ENCODE measurements around the gene LHFPL6.

LHFPL6 gene

DNA sequence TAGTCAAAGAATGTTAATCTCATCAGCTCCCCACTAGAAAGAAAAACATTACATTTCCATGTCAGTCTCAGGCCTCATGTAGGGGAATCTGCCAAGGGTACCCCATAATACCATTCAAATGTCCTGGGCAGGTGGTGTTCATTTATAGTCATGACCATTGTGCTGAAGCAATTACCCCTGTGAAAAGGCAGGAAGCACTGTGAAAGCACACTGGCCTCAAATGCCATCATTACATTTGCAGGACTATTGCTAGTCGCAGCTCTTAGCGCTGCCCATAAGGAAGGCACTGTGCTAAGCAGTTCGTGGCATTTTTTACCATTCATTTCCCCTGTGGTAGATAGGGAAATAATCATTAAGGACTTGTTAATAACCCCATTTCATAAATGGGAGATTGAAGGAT lies 109.0 kb downstream of the LHFPL6 start:
- no CpG with 5 or more reads among the region's 3 CpGs for WGBS, 2 donors (ENCODE audit: extremely low coverage in 2 of 2, insufficient read length in 2 of 2, insufficient replicate concordance in 1 of 2)
- no peak overlapping the region for H4K91ac ChIP-seq (ENCODE audit: low read depth, low read length, poor library complexity)

DNA sequence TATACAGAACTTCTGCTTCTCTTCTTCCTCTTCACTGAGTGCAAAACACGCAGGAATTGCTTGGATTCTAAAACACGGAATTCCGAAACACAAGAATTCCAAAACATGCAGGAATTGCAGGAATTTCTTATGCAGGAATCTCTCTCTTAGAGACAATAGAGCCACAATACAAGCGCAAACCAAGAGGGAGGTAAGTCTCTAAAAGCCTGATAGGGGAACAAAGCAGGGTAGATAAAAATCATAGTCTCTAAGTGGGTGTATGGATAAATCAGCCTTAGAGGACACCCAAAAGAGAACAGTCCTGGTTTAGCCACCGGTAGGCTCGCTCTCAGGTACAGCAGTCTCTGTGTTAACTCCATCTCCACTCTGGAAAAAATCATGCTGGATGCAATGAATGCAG lies 112.9 kb downstream of the LHFPL6 start:
- Histone ChIP-seq H3K9ac (ENCODE audit: low read depth, low read length, poor library complexity) (no peak overlapping the region), H2BK5ac (ENCODE audit: low read length) (no peak overlapping the region), H3K14ac (ENCODE audit: low read length) (no peak overlapping the region), H3K18ac (ENCODE audit: low read length) (no peak overlapping the region), H2BK120ac (ENCODE audit: low read depth, low read length) (no peak overlapping the region), H2AK5ac (ENCODE audit: low read depth, low read length) (no peak overlapping the region), H3K79me1 (ENCODE audit: low read depth, low read length) (no peaks in the 10 kb centered on the region), H3K36me3 (replicated peaks in 1 of 2; ENCODE audit: control insufficient read depth in 2 of 2, insufficient read depth in 2 of 2, low read length in 2 of 2) (peaks cover 0 to 6% of the 10 kb centered on the region in 2 donors), H3K23ac (ENCODE audit: low read depth, low read length, poor library complexity) (no peak overlapping the region), H3K27me3 (ENCODE audit: control insufficient read depth in 3 of 3, insufficient read depth in 3 of 3, low read depth in 1 of 3, low read length in 3 of 3) (no peaks in the 10 kb centered on the region), H3K4me2 (ENCODE audit: insufficient read depth, low read length, poor library complexity, severe bottlenecking) (no peak overlapping the region), H3K27ac (replicated peaks; ENCODE audit: low read length) (peak overlapping the region; percentile 66), H2BK15ac (ENCODE audit: low read length) (no peak overlapping the region), H4K91ac (ENCODE audit: low read depth, low read length, poor library complexity) (no peak overlapping the region), H3K4me3 (ENCODE audit: low read length in 2 of 2) (no peak overlapping the region), H3K9me3 (replicated peaks in 1 of 2; ENCODE audit: control insufficient read depth in 2 of 2, insufficient read depth in 1 of 2, low read depth in 1 of 2, low read length in 2 of 2) (no peaks in the 10 kb centered on the region), H4K8ac (ENCODE audit: low read depth, low read length) (no peak overlapping the region), H2AFZ (ENCODE audit: low read length) (no peak overlapping the region), H3K4me1 (ENCODE audit: control insufficient read depth in 2 of 2, insufficient read depth in 1 of 2, low read depth in 1 of 2, low read length in 2 of 2) (peaks cover 19 to 40% of the 10 kb centered on the region in 2 donors), H3K4ac (ENCODE audit: low read length) (no peak overlapping the region), H2BK12ac (ENCODE audit: low read length) (no peak overlapping the region)
- no CpG with 5 or more reads among the region's 6 CpGs for WGBS, 2 donors (ENCODE audit: extremely low coverage in 2 of 2, insufficient read length in 2 of 2, insufficient replicate concordance in 1 of 2)
- peak; percentile 52 for DNase-seq (ENCODE audit: low spot score)

More for the DNA sequence above, 109.0 kb downstream of the LHFPL6 start:
- H3K27ac ChIP-seq (replicated peaks; ENCODE audit: low read length), result peak overlapping the region; percentile 28
- no peak overlapping the region for H3K14ac ChIP-seq (ENCODE audit: low read length)
- no peak overlapping the region for H2BK15ac ChIP-seq (ENCODE audit: low read length)
- DNase-seq (ENCODE audit: low spot score), result no peak
- no peaks in the 10 kb centered on the region for H3K79me1 ChIP-seq (ENCODE audit: low read depth, low read length)
- H2BK5ac ChIP-seq (ENCODE audit: low read length), result no peak overlapping the region
- no peak overlapping the region for H3K4ac ChIP-seq (ENCODE audit: low read length)
- peaks cover 31 to 41% of the 10 kb centered on the region in 2 donors for H3K4me1 ChIP-seq (ENCODE audit: control insufficient read depth in 2 of 2, insufficient read depth in 1 of 2, low read depth in 1 of 2, low read length in 2 of 2)
- H3K4me3 ChIP-seq (ENCODE audit: low read length in 2 of 2), result no peak overlapping the region
- H2BK12ac ChIP-seq (ENCODE audit: low read length), result no peak overlapping the region
- H3K9ac ChIP-seq (ENCODE audit: low read depth, low read length, poor library complexity), result no peak overlapping the region
- H2BK120ac ChIP-seq (ENCODE audit: low read depth, low read length), result no peak overlapping the region
- peaks cover 0 to 3% of the 10 kb centered on the region in 2 donors for H3K36me3 ChIP-seq (replicated peaks in 1 of 2; ENCODE audit: control insufficient read depth in 2 of 2, insufficient read depth in 2 of 2, low read length in 2 of 2)
- no peak overlapping the region for H3K18ac ChIP-seq (ENCODE audit: low read length)
- no peak overlapping the region for H3K23ac ChIP-seq (ENCODE audit: low read depth, low read length, poor library complexity)
- no peaks in the 10 kb centered on the region for H3K27me3 ChIP-seq (ENCODE audit: control insufficient read depth in 3 of 3, insufficient read depth in 3 of 3, low read depth in 1 of 3, low read length in 3 of 3)
- no peak overlapping the region for H2AK5ac ChIP-seq (ENCODE audit: low read depth, low read length)
- no peak overlapping the region for H2AFZ ChIP-seq (ENCODE audit: low read length)
- no peaks in the 10 kb centered on the region for H3K9me3 ChIP-seq (replicated peaks in 1 of 2; ENCODE audit: control insufficient read depth in 2 of 2, insufficient read depth in 1 of 2, low read depth in 1 of 2, low read length in 2 of 2)
- H3K4me2 ChIP-seq (ENCODE audit: insufficient read depth, low read length, poor library complexity, severe bottlenecking), result no peak overlapping the region
- H4K8ac ChIP-seq (ENCODE audit: low read depth, low read length), result no peak overlapping the region

DNA sequence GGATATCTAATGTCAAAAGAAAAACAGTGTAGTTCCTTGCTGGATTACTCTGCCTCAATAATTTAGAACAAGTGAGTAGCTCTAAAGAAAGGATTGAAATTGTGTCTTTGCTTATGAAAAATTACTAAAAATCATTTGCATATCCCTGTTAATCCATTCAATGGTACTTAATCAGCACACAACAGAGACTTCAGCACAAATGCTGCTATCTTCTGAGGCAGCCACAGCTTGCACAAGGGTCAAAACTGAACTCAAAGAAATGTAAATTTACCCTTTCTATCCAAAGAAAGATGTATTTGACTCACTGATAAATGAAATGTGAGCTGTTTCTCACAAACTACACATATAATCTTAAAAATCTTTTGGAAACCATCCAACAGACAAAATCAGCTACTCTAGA lies 116.2 kb downstream of the LHFPL6 start:
- Histone ChIP-seq H3K14ac (ENCODE audit: low read length) (no peak overlapping the region), H2AFZ (ENCODE audit: low read length) (no peak overlapping the region), H3K4me1 (ENCODE audit: control insufficient read depth in 2 of 2, insufficient read depth in 1 of 2, low read depth in 1 of 2, low read length in 2 of 2) (peaks cover 8 to 41% of the 10 kb centered on the region in 2 donors), H3K4me3 (ENCODE audit: low read length in 2 of 2) (no peak overlapping the region), H3K27me3 (ENCODE audit: control insufficient read depth in 3 of 3, insufficient read depth in 3 of 3, low read depth in 1 of 3, low read length in 3 of 3) (no peaks in the 10 kb centered on the region), H3K4ac (ENCODE audit: low read length) (no peak overlapping the region), H2AK5ac (ENCODE audit: low read depth, low read length) (no peak overlapping the region), H4K8ac (ENCODE audit: low read depth, low read length) (no peak overlapping the region), H3K36me3 (replicated peaks in 1 of 2; ENCODE audit: control insufficient read depth in 2 of 2, insufficient read depth in 2 of 2, low read length in 2 of 2) (peaks cover 0 to 6% of the 10 kb centered on the region in 2 donors), H3K27ac (replicated peaks; ENCODE audit: low read length) (no peak overlapping the region), H3K9ac (ENCODE audit: low read depth, low read length, poor library complexity) (no peak overlapping the region), H3K18ac (ENCODE audit: low read length) (no peak overlapping the region), H2BK15ac (ENCODE audit: low read length) (no peak overlapping the region), H3K23ac (ENCODE audit: low read depth, low read length, poor library complexity) (no peak overlapping the region), H3K4me2 (ENCODE audit: insufficient read depth, low read length, poor library complexity, severe bottlenecking) (no peak overlapping the region), H3K9me3 (replicated peaks in 1 of 2; ENCODE audit: control insufficient read depth in 2 of 2, insufficient read depth in 1 of 2, low read depth in 1 of 2, low read length in 2 of 2) (no peaks in the 10 kb centered on the region), H2BK12ac (ENCODE audit: low read length) (no peak overlapping the region), H2BK120ac (ENCODE audit: low read depth, low read length) (no peak overlapping the region), H3K79me1 (ENCODE audit: low read depth, low read length) (no peaks in the 10 kb centered on the region), H4K91ac (ENCODE audit: low read depth, low read length, poor library complexity) (no peak overlapping the region), H2BK5ac (ENCODE audit: low read length) (no peak overlapping the region)
- no peak for DNase-seq (ENCODE audit: low spot score)

DNA sequence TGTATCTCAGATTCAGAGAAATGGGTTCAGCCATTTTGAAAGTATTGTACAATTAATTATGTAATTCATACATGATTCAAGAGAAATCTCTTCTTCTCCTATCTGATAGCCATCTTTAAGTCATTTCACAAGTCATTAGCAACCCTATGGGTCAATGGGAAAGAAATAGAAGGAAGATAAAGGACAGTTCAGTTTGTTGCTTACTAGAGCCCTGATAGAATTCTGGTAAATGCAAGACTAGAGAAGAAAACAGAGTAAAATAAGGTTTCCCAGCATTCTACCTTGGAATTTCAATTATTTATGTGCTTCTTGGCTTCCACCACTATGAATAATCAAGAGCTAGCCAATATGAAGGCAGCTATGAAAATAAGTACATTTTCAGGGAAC lies 117.7 kb downstream of the LHFPL6 start:
- DNase-seq (ENCODE audit: low spot score), result no peak
- H3K4me2 ChIP-seq (ENCODE audit: insufficient read depth, low read length, poor library complexity, severe bottlenecking), result no peak overlapping the region
- peaks cover 3 to 40% of the 10 kb centered on the region in 2 donors for H3K4me1 ChIP-seq (ENCODE audit: control insufficient read depth in 2 of 2, insufficient read depth in 1 of 2, low read depth in 1 of 2, low read length in 2 of 2)
- no peak overlapping the region for H2BK12ac ChIP-seq (ENCODE audit: low read length)
- H3K4me3 ChIP-seq (ENCODE audit: low read length in 2 of 2), result no peak overlapping the region
- no peak overlapping the region for H2BK120ac ChIP-seq (ENCODE audit: low read depth, low read length)
- no peak overlapping the region for H3K14ac ChIP-seq (ENCODE audit: low read length)
- no peaks in the 10 kb centered on the region for H3K79me1 ChIP-seq (ENCODE audit: low read depth, low read length)
- H3K27me3 ChIP-seq (ENCODE audit: control insufficient read depth in 3 of 3, insufficient read depth in 3 of 3, low read depth in 1 of 3, low read length in 3 of 3), result no peaks in the 10 kb centered on the region
- H2BK5ac ChIP-seq (ENCODE audit: low read length), result no peak overlapping the region
- no peak overlapping the region for H4K8ac ChIP-seq (ENCODE audit: low read depth, low read length)
- H2AFZ ChIP-seq (ENCODE audit: low read length), result no peak overlapping the region
- no peak overlapping the region for H3K18ac ChIP-seq (ENCODE audit: low read length)
- H2AK5ac ChIP-seq (ENCODE audit: low read depth, low read length), result no peak overlapping the region
- H3K36me3 ChIP-seq (replicated peaks in 1 of 2; ENCODE audit: control insufficient read depth in 2 of 2, insufficient read depth in 2 of 2, low read length in 2 of 2), result peaks cover 0 to 6% of the 10 kb centered on the region in 2 donors
- no peak overlapping the region for H3K9ac ChIP-seq (ENCODE audit: low read depth, low read length, poor library complexity)
- H3K27ac ChIP-seq (replicated peaks; ENCODE audit: low read length), result no peak overlapping the region
- H4K91ac ChIP-seq (ENCODE audit: low read depth, low read length, poor library complexity), result no peak overlapping the region
- H3K23ac ChIP-seq (ENCODE audit: low read depth, low read length, poor library complexity), result no peak overlapping the region
- no peak overlapping the region for H2BK15ac ChIP-seq (ENCODE audit: low read length)
- H3K4ac ChIP-seq (ENCODE audit: low read length), result no peak overlapping the region
- no peaks in the 10 kb centered on the region for H3K9me3 ChIP-seq (replicated peaks in 1 of 2; ENCODE audit: control insufficient read depth in 2 of 2, insufficient read depth in 1 of 2, low read depth in 1 of 2, low read length in 2 of 2)

Measured in neuronal stem cell (in vitro differentiated cells).